HG02870 (cell line): ENCODE data around the gene FEV.

Experiments
- ATAC-seq: cut with Tn5 transposase; IDR thresholded peaks from one replicate; pipeline ENCODE4 v1.9.1; 2021; ENCODE audit warnings: mild to moderate bottlenecking, moderate library complexity; ENCODE audit not compliant: unreplicated experiment

FEV gene

DNA sequence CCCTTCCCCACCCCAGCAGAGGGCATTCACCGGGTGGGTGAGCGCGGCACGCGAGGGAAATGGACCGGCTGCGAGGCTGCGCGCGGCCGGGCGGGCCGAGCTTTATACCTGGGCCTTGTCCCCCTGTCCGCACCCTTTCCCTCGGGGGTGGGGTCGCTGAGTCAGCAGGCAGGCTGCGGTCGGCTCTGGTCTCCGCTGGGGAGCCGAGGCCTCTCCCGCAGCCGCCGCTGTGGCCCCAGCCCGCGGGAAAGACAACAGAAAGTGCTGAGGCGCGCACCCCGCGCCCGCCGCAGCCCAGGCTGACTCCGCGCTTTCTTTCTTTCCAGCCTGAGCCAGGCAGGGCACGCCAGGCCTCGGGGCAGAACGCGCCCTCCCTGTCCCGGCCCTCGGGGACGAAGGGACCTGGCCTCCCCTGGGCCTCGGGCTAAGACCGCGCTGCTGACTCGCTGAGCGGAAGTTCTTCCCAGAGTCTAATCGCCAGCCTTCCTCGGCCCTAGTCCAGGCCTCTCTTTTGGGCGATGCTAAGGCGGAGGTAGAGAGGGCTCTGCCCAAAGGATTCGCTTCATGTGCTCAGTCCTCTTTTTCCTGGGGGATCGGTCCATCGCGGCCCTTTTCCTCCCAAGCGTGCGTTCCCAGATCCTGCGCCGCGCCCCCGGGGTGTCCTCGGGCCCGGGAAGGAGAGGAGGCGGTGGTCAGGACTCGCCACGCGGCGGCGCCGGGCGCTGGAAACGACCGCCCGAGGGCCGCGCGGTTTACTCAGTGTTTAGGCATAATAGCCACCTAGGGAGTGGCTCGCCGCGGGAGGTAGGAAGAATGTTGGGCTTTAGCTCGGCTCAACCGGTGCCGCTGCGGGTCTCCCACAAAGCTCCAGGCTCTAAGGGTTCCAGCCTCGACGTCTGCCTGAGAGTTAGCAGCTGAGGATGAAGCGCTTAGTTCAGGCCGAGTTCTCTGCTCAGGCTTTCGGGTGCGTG lies 8.6 kb upstream of the FEV start, which contains the start of gene CRYBA2:
Gene CRYBA2, minus strand, starts transcription at position 78 of the 971 bp plus-strand sequence. CDS start 246 bp downstream, outside the sequence.
- ATAC-seq: no peak

- ATAC-seq: no peak
Observed at GRCh38 chr2:218992703-218993344, 7.8 kb upstream of the FEV start.

GRCh38 chr2:218992196-218992595 lies 7.2 kb upstream of the FEV start:
- ATAC-seq: no peak

- ATAC-seq: no peak
Observed at GRCh38 chr2:218991674-218992168, 6.7 kb upstream of the FEV start.

GRCh38 chr2:218990612-218991011 lies 5.6 kb upstream of the FEV start:
- no peak for ATAC-seq

DNA sequence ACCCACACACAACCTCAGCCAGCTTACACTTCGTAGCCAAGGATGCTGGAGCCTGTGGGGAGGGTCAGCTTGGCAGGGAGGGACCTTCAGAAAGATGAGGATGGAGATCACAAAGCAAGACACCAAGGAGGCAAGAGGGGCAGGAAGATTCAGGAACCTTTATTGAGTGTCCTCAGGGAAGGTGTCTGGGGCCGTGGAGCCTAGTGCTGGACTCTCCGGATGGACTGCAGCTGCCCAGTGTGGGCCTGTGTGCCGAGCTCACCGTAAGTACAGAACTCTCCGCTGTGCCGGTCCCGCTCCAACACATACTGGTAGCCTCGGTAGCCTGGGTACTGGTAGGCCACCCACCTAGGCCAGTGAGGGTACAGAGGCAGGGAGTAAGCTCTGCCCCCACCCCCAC lies 5.1 kb upstream of the FEV start:
- ATAC-seq: no peak

DNA sequence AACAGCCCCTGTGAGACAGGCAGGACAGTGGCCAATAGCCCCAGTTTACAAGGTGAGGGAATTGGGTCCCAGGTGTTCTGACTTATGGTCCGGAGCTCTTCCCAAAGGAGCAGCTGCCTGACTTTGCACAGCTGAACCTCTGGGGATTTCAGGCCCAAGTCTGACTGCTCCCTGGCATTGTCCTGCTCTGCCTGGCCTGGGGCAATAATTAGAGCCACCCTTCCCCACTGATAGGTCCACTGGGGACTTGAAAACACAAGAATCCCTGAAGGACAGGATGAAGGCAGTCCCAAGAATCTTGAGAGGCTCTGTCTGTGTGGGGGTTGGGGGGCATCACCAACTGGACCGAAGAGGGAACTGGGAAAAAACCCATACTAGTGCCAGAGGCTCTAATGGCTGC lies 3.7 kb upstream of the FEV start:
- ATAC-seq: no peak

- ATAC-seq: no peak
Observed at GRCh38 chr2:218988164-218988563, 3.2 kb upstream of the FEV start.

- ATAC-seq: no peak
Observed at GRCh38 chr2:218986148-218986761, 1.3 kb upstream of the FEV start.

DNA sequence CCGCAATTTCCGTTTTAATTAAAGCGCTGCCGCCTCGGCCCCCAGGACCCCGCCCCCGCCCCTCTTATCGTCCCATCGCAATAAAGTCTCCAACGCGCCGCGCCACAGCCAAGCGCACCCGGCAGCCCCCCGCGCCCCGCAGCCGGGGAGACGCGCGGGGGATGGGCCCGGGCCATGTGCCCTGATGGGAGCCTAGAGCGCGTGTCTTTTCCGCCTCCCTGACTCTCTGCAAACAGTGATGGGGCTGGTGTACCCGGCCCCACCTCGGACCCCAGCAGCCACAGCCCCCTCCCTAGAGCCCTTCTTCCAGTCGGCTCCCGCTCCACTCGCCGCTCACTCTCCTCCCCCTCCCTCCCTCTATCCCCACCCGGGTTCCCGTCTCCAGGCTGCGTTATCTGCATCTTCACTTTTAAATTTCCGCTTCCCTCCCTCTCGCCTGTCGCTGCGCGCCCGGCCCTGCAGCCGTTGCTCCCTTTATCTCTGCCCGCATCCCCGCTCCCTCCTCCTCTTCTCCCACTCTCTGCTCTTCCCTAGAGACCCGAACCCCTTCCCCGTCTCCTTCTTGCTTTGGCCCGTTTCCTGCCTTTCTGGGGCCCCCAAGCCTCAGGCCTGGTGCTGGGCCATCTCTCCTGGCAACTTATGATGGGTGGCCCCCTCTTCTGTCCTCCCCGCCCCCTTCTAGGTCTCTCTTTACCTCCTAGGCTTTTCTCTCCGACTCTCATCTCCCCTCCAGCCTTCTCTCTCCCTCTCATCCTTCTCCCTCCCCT lies 524 bp upstream of the FEV start:
- ATAC-seq: no peak

GRCh38 chr2:218984239-218985020 lies 554 bp downstream of the FEV start:
- ATAC-seq: no peak

DNA sequence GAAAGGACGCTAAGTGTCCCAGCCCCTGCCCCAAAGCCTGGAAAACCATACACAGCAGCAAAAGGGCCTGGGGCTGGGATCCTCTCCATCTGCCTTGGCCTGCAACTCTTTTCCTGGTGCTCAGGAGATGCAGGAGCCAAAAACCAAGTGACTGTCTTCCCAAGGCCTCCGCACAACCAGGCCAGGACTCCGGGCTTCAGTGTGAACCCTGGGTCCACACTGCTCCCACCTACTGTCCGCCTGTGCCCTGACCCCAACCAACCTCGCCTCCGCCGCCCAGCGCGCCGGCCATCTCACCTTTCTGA lies 1.1 kb downstream of the FEV start:
- ATAC-seq: no peak

DNA sequence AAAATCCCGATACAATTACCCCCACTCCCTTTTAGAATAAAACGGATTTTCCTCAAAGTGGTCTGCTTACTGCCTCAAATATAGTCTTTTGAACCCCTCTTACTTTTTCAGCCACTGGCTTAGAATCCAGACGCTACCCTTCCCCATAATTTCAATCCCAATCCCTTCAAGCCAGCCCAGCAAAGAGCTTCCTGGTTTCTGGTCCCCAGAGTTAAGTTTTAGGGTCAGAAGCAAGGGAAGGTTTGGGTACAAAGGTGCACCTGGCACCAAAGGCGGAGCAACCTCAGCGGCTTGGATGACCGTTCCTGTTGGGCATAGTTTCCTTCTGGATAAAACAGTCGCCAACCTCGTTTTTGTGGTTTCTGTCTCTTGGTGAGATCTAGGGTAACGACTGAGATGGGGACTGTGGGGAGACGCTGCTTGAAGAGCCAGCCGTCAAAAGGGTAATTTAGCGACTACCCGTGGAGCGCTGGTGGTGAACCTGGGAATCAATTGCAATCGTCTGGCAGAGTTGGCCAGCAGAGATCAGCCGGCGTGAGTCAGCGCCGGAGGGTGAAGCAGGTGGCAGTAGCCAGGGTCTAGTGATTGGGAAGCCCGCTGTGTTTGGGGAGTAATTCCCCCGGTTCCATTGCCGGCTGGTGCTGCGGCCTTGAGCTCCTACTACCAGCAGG lies 1.6 kb downstream of the FEV start:
- ATAC-seq: no peak

GRCh38 chr2:218982586-218983262 lies 2.3 kb downstream of the FEV start:
- ATAC-seq: no peak

DNA sequence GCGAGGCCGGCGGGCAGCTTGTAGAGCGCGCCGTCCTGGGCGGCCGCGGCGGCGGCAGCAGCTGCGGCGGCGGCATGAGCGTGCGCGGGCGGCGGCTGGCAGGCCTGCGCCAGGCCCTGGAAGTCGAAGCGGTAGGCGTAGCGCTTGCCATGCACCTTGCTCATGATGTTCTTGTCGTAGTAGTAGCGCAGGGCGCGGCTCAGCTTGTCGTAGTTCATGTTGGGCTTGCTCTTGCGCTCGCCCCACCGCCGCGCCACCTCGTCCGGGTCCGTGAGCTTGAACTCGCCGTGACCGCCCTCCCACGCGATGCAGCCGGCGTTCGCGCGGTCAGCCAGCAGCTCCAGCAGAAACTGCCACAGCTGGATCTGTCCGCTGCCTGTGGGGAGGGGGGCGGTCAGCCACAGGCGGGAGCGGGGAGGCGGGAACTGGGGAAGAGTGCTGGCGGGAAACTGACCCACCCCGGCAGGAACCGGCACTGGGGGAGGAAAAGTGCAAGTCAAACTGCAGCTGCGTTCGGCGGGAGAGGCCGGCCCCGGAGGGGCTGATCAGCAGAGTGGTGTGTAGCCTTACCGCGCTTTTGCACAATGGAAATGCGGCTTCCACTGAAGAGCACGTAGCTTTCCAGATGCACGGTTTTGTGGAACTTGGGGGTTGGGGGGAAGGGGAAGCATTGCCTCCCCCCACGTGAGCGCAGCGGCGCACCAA lies 3.0 kb downstream of the FEV start:
- no peak for ATAC-seq

GRCh38 chr2:218981390-218981880 lies 3.5 kb downstream of the FEV start:
- ATAC-seq: no peak

- ATAC-seq: no peak
Observed at GRCh38 chr2:218980735-218981389, 4.1 kb downstream of the FEV start.
